SIG-M5 treated with dmso at 0.1 percent for 504 hours (cell line): ENCODE data around the gene ATXN7L3B.

Source experiments
- DNase-seq: peaks from one replicate; lab custom pipeline; 2025; ENCODE audit not compliant: unreplicated experiment; lab: John Stamatoyannopoulos, UW

The ATXN7L3B gene

DNA sequence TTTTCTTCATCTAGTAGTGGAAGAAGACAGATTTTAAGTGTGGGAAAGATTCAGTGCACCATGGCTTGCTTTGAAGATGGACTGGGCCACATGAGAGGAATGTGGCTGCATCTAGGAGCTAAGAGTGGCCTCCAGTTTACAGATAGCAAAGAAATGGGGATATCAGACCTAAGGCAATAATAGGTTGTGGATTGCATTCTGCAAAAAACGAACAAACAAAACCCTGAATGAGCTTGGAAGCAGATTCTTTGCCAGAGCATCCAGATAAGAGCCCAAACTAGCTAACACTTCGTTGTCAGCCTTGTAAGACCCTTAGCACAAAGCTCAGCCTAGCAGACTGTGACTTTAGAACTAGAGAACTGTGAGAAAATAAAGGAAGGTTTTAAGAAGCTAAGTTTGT lies 9.6 kb downstream of the ATXN7L3B start:
- no peak for DNase-seq

DNA sequence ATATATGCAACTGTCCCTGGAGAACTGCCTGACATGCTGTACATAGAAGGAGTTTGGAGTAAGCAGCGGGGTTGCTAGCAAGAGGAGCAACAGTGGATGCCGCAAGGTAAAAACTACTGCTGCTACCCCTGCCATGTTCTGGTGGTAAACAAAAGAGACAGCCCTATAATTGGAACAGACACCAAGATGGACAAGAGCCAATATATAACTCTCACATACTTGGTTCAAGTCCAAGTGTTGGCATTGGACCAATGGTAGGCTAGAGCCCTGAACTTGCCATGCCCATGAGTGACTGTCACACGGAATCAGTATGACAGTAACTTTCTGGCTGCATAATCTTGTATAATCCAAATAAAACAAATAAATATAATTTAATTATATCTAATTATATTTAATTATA lies 13.7 kb downstream of the ATXN7L3B start:
- DNase-seq, result no peak

DNA sequence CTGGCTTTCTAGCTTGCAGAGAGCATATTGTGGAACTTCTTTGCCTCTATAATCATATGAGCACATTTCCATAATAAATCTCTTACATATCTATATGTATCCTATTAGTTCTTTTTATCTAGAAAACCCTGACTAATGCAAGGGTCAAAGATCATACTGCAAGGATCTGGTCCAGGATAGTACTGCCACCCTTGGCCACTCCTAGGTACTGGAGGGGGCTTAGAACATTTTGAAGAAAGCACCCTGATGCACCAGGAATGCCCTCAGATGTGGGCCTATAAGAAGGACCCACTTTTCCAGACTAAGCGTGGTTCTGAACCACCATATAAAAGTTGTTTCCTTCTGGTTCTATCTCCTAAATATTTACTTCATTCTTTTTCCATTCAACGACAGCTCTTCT lies 14.6 kb downstream of the ATXN7L3B start:
- no peak for DNase-seq

DNA sequence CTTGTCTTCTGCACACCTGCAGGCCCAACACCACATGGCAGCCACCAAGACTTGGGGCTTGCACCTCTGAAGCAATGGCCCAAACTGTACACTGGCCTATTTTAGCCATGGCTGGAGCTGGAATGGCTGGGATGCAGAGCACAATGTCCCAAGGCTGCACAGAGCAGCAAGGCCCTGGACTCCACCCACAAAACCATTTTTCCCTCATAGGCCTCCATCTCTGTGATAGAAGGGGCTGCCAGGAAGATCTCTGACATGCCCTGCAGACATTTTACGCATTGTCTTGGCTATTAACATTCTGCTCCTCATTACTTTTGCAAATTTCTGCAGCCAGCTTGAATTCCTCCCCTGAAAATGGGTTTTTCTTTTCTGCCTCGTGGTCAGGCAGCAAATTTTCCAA lies 22.1 kb downstream of the ATXN7L3B start:
- DNase-seq, result no peak

DNA sequence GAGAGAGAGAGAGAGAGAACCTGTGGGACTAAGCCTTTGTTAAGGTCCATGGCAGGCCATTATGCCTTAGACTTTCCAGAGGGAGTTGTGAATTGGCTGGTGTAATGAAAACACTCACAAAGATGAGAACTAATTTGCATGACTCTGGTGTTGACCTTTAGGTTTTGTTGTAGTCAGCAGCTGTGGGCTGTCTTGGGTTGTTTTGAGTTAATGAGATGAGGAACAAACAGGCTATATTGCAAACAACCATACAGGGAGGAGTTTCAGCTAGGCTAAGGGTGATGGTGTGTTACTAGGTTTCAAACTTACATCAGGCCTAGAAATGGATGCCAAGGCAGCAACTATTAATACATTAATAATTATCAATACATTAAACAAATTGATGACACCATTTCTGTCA lies 26.3 kb downstream of the ATXN7L3B start:
- DNase-seq, result no peak

DNA sequence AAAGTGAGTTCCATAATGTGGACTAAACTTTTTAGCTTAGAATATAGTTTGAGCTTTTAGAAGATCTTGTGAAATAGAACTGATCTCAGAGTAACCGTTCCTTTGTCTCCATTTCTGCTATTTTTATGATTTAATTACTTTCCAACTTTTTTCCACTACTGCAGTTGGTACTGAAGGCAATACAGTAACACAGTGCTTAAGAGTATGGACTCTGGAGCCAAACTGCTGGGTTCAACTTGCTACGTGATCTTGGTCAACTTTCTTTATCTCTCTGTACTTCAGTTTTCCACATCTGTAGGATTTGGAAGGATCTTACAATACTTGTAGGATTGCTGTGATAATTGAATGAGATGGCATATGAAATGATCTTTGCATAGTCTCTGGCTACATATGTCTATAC lies 40.9 kb downstream of the ATXN7L3B start:
- DNase-seq, result no peak

DNA sequence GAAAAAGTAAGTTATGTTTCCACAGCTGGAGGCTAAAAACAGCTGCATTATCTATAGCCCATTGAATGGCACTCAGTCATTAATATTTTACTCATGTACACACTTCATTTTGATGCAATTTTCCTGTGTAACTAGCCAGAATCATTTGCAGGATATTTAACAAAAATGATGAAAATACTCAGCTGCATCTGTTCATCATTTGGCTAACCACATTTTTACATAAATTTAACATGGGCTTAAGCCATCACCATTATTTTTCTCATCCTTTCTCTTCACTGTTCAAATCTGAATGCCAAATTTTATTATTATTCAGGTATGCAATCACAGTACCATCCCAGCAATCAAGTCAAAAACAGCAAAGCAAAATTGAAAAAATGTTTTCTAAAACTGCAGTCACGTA lies 41.8 kb downstream of the ATXN7L3B start:
- no peak for DNase-seq

DNA sequence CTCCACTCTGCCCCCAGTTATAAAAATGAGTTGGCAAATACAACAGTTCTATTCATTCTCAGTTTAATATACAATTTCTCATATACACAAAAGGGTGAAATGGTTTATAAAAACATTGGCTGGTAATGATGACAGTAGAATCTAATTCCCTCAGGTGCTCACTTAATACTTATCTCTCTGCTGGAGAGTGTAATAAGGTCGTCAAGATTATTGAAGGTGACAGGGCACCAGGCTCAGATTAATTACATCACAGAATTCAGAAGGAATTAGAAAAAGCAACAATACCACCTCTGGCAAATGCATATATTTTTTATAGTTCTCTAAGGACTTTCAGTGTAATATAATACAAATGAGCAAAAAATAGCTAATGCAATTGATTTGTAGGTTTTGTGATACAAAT lies 42.3 kb downstream of the ATXN7L3B start:
- DNase-seq, result no peak

DNA sequence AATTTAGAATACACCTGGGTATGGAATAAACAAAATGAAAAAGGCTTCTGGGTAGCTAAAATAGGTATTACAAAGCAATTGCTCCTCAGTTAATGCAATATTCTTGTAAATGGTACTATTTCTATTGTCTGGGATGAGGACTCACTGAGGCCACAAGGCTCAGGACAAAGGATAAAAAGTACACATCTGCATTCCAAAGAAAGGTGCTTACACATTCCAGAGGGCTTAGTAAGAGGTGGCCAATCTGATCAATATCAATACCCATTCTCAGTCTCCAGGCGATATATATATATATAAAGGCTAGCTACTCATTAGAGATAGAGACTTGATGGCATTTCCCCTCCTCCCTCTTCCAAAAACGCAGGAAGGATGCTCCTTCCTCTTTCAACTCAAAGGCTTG lies 43.8 kb downstream of the ATXN7L3B start:
- DNase-seq, result no peak

DNA sequence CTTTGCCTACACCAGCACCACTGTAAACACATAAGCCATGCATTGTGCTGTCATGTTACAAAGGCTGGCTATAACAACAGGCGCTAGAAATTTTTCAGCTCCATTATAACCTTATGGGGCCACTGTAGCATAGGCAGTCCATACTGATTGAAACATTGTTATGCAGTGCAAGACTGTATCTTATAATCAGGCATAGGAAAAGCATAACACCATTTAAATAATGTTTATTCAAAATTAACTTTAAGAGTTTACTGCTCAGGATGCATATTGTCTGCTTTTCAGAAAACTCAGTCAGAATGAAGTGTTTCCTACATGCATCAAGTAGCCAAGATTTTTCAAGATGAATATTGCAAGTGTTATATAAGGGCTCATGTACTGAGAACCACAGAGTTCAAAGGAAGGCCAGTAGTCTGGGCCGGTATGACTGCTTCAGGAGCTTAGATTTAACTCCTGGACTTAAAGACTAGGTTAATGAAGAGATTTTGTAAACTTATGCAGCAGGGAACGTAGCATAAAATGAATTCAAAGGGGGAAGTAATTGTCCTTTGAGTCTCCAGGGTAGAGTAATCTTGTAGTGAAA lies 46.9 kb downstream of the ATXN7L3B start:
- DNase-seq, result no peak

DNA sequence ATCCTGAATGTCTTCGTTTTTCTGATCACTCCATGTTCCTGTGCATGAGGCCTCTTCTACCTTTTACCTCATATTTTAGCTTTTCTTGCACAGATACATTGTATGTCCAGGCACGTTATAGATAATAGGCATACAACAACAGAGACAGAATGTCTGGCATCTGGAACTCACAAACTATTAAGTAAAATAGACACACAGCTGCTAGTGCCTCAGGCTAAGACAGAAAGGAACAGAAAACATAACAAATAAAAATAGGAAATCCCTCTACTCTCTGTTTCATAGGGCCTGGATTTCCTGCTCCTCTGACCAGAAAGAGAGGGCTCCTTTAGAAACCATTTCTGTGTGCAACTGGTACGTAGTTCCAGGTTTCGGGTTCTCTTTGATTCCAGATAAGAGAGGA lies 48.6 kb downstream of the ATXN7L3B start:
- no peak for DNase-seq
